Stimulated activated CD8-positive, alpha-beta memory T cell treated with anti-CD3 and anti-CD28 coated beads, Interleukin-7, amount 100 ng/mL, for 48 hours (primary cell): ENCODE data around the gene NOD2.

Source experiments
- DNase-seq, 2 donors: peaks; one replicate each; pipeline ENCODE4 v3.0.0-alpha.2; 2020; ENCODE audit warnings: low read depth in 1 of 2; ENCODE audit errors: extremely low read depth in 1 of 2

The NOD2 gene

DNA sequence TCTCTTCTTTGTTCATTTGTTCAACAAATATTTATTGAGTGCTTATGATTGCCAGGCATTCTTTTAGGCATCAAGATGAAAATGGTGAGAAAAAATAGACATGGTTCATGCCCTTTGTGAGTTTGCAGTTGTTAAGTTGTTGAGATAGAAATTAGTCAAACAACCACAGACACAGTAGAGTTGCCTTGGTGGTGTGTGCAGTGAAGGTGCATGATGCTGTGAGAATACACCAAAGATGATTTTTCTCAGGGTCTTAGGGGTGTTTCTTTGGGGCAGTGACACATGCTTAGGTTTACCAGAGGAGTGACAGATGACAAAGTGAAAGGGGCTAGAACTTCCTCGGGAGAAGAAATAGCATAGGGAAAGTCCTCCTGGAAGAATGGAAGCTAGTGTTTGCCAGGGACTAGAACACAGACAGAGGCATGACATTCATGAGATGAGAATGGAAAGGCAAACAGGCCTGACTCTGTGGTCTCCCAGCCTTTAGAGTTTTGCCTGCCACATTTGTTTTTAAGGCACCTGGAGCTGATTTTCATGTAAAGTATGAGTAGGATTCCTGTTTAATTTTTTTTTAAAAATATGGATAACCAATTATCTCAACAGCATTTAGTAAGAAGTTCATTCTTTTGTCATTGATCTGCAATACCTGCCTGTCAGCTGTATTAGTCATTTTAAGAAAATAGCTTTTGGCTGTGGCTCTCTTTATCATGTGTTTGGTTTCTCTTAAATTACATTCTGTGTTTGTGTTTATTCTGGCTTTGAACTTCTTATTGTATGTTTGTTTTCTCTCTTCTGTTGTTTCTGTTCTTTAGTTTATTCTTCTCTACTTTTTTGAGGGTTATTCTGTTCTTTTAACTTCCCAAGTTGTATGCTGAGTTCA lies 85.1 kb downstream of the NOD2 start:
- DNase-seq, result no peak

- DNase-seq, result no peak
Observed at GRCh38 chr16:50781043-50781442, 87.6 kb downstream of the NOD2 start.

DNA sequence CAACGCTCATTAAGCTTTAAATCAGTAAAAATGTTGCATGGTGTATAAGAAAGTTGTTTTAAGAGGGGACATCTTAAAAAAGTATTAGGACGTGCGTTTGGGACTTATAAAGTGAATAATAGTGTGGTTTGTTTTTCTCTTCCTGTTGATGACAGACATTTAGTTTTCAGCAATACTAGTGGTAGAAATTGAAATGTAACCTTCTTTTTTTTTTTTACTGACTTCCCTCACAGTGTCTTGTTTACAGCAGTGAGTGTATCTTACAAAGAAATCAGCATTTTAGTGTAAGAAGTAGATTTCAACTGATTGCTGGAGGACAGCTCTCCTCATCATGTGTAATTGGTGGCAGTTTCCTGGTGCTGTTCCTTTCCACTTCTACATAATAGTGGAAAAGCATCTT lies 88.1 kb downstream of the NOD2 start:
- no peak for DNase-seq
